Measurements from ENCODE around the gene HCAR1.
A peak's percentile ranks its signal among the peaks of the same experiment; 100 is the strongest.
"Not testable (repeated sequence)": the region's sequence is repeated elsewhere in the genome, so short reads cannot be mapped to it uniquely, and the experiment has no call there.

HCAR1 gene

DNA sequence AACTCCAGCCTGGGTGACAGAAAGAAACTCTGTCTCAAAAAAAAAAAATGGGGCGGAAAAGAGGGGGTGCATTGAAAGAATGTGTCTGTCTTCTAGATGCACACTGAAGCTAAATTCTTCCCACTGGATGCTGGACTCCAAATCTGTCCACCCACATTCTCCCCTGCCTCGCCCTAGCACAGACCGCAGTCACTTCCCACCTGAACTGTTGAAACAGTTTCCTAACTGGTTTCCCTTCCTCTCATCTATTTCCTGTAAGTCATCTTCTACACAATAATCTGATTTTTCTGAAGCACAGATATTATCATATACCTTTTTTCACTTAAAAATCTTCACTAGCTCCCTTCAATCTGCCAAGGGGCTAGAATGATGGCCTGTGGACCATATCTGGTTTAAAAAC, 1.5 kb upstream of the HCAR1 start:
- peak overlapping the region; percentile 65 for H3K27ac Mint-ChIP-seq
- H3K4me3 Mint-ChIP-seq, result no peak overlapping the region
- no peaks in the 10 kb centered on the region for H3K27me3 Mint-ChIP-seq
- peaks cover 28 to 32% of the 10 kb centered on the region in 2 donors for H3K4me1 Mint-ChIP-seq
- peaks cover 2 to 5% of the 10 kb centered on the region in 2 donors for H3K9me3 Mint-ChIP-seq
- ATAC-seq (replicated peaks), result peak; percentile 41 to 47
- peaks cover 0 to 3% of the 10 kb centered on the region in 2 donors for H3K36me3 Mint-ChIP-seq
- DNase-seq, result no peak

DNA sequence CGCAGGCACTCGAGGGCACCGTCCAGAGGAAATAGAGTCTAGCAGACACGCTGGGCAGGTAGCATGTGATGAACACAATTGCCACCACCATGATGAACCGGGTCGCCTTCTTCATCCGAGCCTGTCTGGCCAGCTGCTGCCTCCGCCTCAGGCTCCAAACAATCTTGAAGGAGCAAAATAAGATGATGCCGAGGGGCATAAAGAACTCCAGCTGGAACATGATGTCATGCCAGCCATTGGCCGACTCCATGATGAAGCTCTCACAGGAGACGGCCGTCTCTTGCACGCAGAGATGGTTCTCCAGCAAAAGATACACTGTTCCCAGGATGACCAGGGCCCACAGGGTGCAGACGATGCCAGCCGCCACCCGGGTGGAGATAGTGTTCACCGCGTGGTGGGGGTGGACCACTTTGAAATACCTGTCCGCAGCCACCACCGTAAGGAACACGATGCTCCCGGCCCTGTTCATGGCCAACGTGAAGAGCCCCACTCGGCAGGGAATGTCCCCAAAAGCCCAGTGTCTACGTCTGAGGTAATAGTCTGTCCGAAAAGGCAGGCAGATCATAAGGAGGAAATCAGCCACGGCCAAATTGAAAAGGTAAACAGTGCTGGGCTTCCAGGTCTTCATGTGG, 945 bp downstream of the HCAR1 start:
- peaks cover 0 to 5% of the 10 kb centered on the region in 2 donors for H3K9me3 Mint-ChIP-seq
- peaks cover 39 to 52% of the 10 kb centered on the region in 2 donors for H3K4me1 Mint-ChIP-seq
- H3K36me3 Mint-ChIP-seq, result peaks cover 0 to 3% of the 10 kb centered on the region in 2 donors
- no peak for ATAC-seq (replicated peaks)
- H3K27me3 Mint-ChIP-seq, result no peaks in the 10 kb centered on the region
- no peak overlapping the region for H3K4me3 Mint-ChIP-seq
- H3K27ac Mint-ChIP-seq, result no peak overlapping the region
- DNase-seq, result no peak

DNA sequence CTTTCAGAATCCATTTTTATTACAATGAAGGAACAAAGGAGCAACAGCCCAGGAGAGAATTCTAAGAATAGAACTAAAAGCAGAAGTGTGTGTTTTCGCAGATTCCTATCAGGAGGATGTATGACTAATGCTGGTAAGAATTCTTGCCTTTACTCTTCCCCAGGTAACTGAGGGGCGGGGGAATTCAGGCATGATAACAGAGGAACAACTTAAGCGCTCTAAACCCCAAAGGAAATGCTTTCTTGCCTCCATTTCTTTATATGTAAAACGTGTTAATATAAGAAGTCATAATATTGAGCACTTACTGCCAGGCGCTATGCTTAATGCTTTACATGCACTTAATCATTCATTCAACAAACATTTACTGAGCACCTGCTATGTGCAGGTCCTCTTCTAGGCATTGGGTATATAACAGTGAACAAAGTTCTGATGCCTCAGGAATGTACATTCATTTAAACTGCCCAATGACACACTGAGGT, 4.5 kb downstream of the HCAR1 start:
- H3K27me3 Mint-ChIP-seq, result no peaks in the 10 kb centered on the region
- peak overlapping the region; percentile 9 to 30 for H3K4me3 Mint-ChIP-seq
- ATAC-seq (replicated peaks), result peak; percentile 48 to 49
- DNase-seq, result no peak
- H3K9me3 Mint-ChIP-seq, result no peaks in the 10 kb centered on the region
- H3K36me3 Mint-ChIP-seq, result no peaks in the 10 kb centered on the region
- H3K27ac Mint-ChIP-seq, result peak overlapping the region; percentile 71
- peaks cover 32 to 44% of the 10 kb centered on the region in 2 donors for H3K4me1 Mint-ChIP-seq

- H3K4me3 Mint-ChIP-seq, result peak overlapping the region; percentile 9 to 30
- H3K9me3 Mint-ChIP-seq, result no peaks in the 10 kb centered on the region
- peaks cover 34 to 49% of the 10 kb centered on the region in 2 donors for H3K4me1 Mint-ChIP-seq
- DNase-seq (no peak), ATAC-seq (replicated peaks) (peak in 1 of 2 donors; percentile 1)
- H3K36me3 Mint-ChIP-seq, result no peaks in the 10 kb centered on the region
- H3K27ac Mint-ChIP-seq, result peak overlapping the region; percentile 71
- no peaks in the 10 kb centered on the region for H3K27me3 Mint-ChIP-seq
Measured at GRCh38 chr12:122725452-122726079, 5.1 kb downstream of the HCAR1 start.

- H3K27me3 Mint-ChIP-seq, result no peaks in the 10 kb centered on the region
- H3K4me3 Mint-ChIP-seq, result no peak overlapping the region
Measured at GRCh38 chr12:122724641-122725243, 5.9 kb downstream of the HCAR1 start.

GRCh38 chr12:122722387-122722786, 8.3 kb downstream of the HCAR1 start:
- Mint-ChIP-seq H3K9me3 (no peaks in the 10 kb centered on the region), H3K27me3 (no peaks in the 10 kb centered on the region), H3K4me3 (no peak overlapping the region), H3K27ac (no peak overlapping the region), H3K36me3 (no peaks in the 10 kb centered on the region), H3K4me1 (peaks cover 33 to 55% of the 10 kb centered on the region in 2 donors)
- peak in 1 of 2 donors; percentile 26 for ATAC-seq (replicated peaks)
- no peak for DNase-seq

More at GRCh38 chr12:122724641-122725243, 5.9 kb downstream of the HCAR1 start:
- Mint-ChIP-seq H3K9me3 (no peaks in the 10 kb centered on the region), H3K27ac (peak overlapping the region; percentile 70), H3K36me3 (no peaks in the 10 kb centered on the region), H3K4me1 (peaks cover 31 to 55% of the 10 kb centered on the region in 2 donors)
- ATAC-seq (replicated peaks) (peak; percentile 63 to 65), DNase-seq (no peak)

- peaks cover 29 to 49% of the 10 kb centered on the region in 2 donors for H3K4me1 Mint-ChIP-seq
- H3K4me3 Mint-ChIP-seq, result no peak overlapping the region
- ATAC-seq (replicated peaks) (peak; percentile 39 to 48), DNase-seq (no peak)
- H3K27ac Mint-ChIP-seq, result no peak overlapping the region
- H3K27me3 Mint-ChIP-seq, result no peaks in the 10 kb centered on the region
- no peaks in the 10 kb centered on the region for H3K9me3 Mint-ChIP-seq
- H3K36me3 Mint-ChIP-seq, result no peaks in the 10 kb centered on the region
Measured at GRCh38 chr12:122721057-122721545, 9.5 kb downstream of the HCAR1 start.

- not testable (repeated sequence) for ATAC-seq (replicated peaks); H3K27ac Mint-ChIP-seq; H3K4me3 Mint-ChIP-seq
Measured at GRCh38 chr12:122716658-122717057, 14.0 kb downstream of the HCAR1 start, which contains the start of gene HCAR3. Gene HCAR3 (minus strand): TSS chr12:122716811. CDS start chr12:122716737, 74 bp downstream.

DNA sequence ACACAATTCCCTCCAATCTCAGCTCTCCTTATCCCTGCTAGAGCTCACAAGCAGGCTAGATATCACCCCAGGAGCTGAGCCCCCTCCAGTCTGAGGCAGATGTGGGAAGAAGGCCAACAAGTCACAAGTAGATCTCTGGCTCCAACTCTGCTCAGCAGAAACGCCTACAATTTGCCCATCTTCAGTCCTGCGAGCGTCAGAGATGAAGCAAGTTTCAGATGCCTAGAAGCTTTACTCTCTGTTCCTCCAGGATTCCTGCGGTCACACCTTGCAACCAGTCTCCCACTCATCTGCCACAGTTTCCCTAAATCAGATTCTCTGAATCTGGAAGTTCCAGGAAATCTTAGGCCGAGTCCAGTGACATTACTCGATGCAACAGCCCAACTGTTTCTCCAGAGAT, 15.4 kb downstream of the HCAR1 start:
- ATAC-seq (replicated peaks); H3K27ac Mint-ChIP-seq; H3K36me3 Mint-ChIP-seq; DNase-seq; H3K27me3 Mint-ChIP-seq; H3K9me3 Mint-ChIP-seq; H3K4me3 Mint-ChIP-seq: not testable (repeated sequence)
- peaks cover 13 to 14% of the 10 kb centered on the region in 2 donors for H3K4me1 Mint-ChIP-seq

More at GRCh38 chr12:122716658-122717057, 14.0 kb downstream of the HCAR1 start, which contains the start of gene HCAR3:
- H3K36me3 Mint-ChIP-seq, H3K9me3 Mint-ChIP-seq, H3K27me3 Mint-ChIP-seq, DNase-seq: not testable (repeated sequence)
- peaks cover 10 to 17% of the 10 kb centered on the region in 2 donors for H3K4me1 Mint-ChIP-seq

DNA sequence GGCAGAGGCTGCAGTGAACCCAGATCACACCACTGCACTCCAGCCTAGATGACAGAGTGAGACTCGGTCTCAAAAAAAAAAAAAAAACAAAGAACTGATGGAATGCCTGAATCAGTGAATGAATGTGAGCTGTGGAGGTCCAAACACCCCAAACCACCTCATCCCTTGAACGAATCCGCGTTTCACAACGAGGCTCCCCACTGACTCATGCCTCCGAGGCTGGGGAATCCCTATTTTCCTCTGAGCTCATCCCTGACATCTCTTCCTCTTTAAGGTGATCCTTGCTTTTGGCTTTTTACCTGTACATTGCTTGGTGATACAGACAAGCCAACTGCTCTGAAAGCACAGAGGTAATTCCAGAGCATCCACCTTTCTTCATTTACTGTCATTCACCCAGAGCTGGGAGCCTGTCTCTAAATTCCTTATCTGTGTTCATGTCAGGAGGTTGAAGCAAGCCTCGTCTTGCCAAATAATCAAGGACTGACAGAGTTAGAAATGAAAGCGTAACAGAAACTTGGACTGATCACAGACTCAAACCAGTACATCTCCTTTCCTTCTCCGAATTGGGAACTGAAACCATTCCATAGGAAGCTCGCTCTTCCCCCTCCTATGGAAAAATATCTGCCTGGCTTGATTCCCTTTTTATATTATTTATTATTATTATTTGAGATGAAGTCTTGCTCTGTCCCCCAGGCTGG, 17.0 kb downstream of the HCAR1 start:
- H3K4me3 Mint-ChIP-seq; H3K27ac Mint-ChIP-seq; ATAC-seq (replicated peaks); DNase-seq; H3K9me3 Mint-ChIP-seq; H3K36me3 Mint-ChIP-seq; H3K27me3 Mint-ChIP-seq: not testable (repeated sequence)
- peaks cover 11 to 12% of the 10 kb centered on the region in 2 donors for H3K4me1 Mint-ChIP-seq

DNA sequence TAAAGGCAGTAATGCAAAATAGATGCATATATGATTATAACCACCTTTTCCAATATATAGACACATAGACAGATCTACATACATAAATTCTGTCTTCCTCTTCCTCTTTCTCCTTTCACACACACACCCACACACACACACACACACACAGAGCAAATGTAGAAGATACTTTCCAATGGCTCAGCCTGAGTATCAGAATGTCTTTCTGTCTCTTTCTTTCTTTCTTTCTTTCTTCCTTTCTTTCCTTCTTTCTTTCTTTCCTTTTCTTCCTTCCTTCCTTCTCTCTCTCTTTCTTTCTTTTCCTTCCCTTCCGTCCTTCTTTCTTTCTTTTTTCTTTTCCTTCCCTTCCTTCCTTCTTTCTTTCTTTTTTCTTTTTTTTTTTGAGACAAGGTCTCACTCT, 19.4 kb downstream of the HCAR1 start:
- H3K27ac Mint-ChIP-seq, H3K27me3 Mint-ChIP-seq, H3K36me3 Mint-ChIP-seq, DNase-seq, H3K9me3 Mint-ChIP-seq: not testable (repeated sequence)
- peak; percentile 74 to 81 for ATAC-seq (replicated peaks)
- Mint-ChIP-seq H3K4me1 (peaks cover 11 to 12% of the 10 kb centered on the region in 2 donors), H3K4me3 (peak overlapping the region in 1 of 2 donors; percentile 11)

GRCh38 chr12:122710341-122710740, 20.3 kb downstream of the HCAR1 start:
- ATAC-seq (replicated peaks); H3K27me3 Mint-ChIP-seq; H3K4me3 Mint-ChIP-seq; H3K9me3 Mint-ChIP-seq; DNase-seq; H3K27ac Mint-ChIP-seq; H3K36me3 Mint-ChIP-seq: not testable (repeated sequence)
- peaks cover 11 to 12% of the 10 kb centered on the region in 2 donors for H3K4me1 Mint-ChIP-seq

DNA sequence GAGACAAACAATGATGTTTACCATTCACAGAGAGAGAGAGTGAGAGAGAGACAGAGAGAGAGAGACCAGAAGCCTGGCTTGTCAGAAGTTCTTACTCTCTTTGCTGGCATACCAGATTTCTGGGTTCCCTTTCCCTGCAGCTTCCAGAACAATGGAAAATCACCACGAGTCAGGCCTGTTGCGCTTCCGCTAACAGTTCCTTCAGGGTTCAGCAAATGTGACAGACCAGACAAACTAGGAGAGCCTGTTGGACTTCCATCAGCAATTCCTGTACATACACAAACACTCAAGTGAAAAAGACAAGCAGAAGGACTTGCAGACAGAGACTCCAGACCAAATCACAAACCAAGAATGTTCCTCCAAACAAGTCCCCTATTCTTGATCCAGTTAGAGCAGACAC, 21.4 kb downstream of the HCAR1 start:
- not testable (repeated sequence) for ATAC-seq (replicated peaks); H3K9me3 Mint-ChIP-seq; H3K27me3 Mint-ChIP-seq; H3K4me3 Mint-ChIP-seq; H3K36me3 Mint-ChIP-seq; H3K27ac Mint-ChIP-seq; DNase-seq
- H3K4me1 Mint-ChIP-seq, result peaks cover 11 to 12% of the 10 kb centered on the region in 2 donors

DNA sequence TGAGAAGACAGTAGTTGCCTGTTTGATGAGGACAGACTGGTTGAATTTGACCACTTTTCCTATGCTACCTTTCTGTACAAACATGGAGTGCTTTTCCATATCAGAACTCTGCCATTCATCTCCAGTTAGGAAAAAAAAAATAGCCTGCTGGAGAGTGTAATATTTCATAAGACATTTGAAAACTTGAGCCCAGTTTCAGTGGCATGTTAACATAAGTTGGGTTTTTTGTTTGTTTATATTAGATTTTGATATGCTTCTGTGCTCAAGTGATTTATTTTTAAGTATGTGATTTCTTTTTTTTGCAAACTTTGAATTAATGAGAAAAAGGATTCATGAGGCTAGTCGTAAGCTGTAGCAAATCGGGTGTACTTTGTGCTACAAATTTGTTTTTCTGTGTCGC, 26.8 kb downstream of the HCAR1 start:
- H3K36me3 Mint-ChIP-seq; H3K4me1 Mint-ChIP-seq; ATAC-seq (replicated peaks); H3K27me3 Mint-ChIP-seq; H3K9me3 Mint-ChIP-seq; H3K4me3 Mint-ChIP-seq; H3K27ac Mint-ChIP-seq; DNase-seq: not testable (repeated sequence)
